Left kidney (tissue), 2 donors: ENCODE results near the gene C2CD4C. TPM values are rescaled to one million over a fixed set of nuclear protein-coding genes. Genes with fewer than 3 reads are reported as not detected.
"Not testable (repeated sequence)": the region's sequence is repeated elsewhere in the genome, so short reads cannot be mapped to it uniquely, and the experiment has no call there.

Source experiments
- DNase-seq: peaks from one replicate; pipeline ENCODE4 v3.0.0-alpha.2; 2013
- polyA plus RNA-seq: library from polyadenylated mRNA; unstranded; fragments of 120-200 nt; gene quantifications from one replicate; pipeline ENCODE4 v1.2.1, GENCODE V29; 2013; ENCODE audit not compliant: insufficient read length

The C2CD4C gene
- polyA plus RNA-seq, 1 donor, result 1.5 TPM

DNA sequence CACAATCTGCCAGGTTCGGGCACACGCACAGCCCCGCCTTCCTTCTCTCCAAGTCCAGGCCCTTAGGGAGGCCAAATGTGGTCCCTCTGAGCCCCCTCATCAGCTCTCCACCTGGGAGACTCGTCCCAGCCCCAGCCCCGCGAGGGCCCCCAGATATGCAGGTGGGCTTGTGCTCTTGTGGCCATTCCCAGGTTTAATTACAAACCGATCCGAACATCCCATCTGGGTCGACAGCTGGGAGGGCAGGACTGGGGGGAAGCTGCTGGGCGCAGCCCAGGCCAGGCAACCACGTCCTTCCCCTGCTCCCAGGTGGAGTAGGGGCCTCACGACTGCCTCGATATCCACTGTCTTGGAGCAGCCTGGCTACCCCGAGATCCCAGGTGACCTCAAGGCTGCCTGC lies 7.5 kb upstream of the C2CD4C start:
- DNase-seq, result no peak

DNA sequence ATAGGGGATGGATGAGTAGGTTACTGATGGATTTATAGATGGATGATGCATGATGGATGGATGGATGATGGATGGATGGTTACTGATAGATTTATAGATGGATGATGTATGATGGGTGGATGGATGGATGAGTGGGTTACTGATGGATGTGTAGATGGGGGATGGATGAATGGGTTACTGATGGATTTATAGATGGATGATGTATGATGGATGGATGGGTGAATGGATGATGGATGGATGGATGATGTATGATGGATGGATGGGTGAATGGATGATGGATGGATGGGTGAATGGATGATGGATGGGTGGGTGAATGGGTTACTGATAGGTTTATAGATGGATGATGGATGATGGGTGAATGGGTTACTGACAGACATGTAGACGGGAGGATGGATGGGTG lies 6.3 kb upstream of the C2CD4C start:
- no peak for DNase-seq

DNA sequence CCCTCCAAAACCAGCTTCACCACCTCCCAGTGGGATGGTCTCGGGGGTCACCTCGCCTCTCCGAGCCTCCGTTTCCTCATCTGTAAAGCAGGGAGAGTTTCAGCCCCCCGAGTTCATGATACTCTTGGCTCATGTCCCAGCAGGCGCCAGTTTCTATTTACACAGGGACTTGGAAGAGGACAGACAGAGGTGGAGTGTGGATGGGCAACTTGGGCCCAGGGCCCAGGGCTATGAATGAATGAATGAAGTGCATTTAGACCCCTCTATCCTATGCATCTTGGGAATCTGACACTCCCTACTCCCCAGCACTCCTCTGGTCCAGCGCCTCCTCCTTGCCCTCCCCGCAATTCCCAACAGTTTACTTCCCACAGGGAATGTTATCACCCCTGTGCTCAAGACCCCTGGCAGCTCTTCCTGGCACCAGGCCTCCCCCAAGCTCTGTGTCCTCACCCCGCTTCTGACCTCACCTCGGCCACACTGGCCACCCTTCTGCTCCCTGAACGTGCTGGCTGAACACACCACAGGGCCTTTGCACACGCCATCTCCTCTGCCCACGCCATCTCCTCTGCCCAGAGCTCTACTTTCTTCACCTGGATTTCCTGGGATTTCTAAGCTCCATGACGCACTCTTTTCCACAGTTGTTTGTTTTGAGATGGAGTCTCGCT lies 4.9 kb upstream of the C2CD4C start:
- no peak for DNase-seq

DNA sequence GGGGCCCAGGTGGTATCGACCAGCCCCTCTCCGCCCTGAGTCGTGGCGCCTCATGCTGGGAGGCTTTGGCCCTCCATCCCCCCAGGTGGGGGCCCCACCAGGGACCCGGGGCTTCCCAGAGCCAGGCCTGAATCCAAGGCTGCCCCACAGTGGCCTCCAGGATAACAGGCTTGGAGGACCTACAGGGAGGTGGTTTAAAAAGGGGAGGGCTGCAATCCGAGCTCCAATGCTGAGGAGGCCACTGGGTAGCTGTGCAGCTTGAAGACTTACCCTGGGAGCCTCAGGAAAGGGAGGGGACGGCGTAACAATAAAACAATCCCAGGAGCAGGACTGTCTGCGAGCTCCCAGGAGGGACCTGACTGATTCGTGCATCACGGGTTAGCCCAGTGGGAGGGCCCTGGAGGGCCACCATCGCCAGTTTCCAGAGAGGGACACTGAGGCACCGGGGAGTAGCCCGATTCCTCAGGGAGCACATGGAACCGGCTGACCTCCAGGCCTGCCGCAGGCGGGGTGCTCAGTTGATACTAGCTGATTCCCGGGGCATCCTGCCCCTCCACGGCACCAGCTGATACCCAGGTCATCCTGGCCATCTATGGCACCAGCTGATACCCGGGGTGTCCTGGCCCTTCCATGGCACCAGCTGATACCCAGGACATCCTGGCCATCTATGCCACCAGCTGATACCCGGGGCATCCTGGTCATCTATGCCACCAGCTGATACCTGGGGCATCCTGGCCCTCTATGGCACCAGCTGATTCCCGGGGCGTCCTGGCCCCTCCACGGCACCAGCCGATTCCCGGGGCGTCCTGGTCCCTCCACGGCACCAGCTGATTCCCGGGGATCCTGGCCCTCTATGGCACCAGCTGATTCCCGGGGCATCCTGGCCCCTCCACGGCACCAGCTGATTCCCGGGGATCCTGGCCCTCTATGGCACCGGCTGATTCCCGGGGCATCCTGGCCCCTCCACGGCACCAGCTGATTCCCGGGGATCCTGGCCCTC lies 3.7 kb upstream of the C2CD4C start:
- DNase-seq, result no peak

DNA sequence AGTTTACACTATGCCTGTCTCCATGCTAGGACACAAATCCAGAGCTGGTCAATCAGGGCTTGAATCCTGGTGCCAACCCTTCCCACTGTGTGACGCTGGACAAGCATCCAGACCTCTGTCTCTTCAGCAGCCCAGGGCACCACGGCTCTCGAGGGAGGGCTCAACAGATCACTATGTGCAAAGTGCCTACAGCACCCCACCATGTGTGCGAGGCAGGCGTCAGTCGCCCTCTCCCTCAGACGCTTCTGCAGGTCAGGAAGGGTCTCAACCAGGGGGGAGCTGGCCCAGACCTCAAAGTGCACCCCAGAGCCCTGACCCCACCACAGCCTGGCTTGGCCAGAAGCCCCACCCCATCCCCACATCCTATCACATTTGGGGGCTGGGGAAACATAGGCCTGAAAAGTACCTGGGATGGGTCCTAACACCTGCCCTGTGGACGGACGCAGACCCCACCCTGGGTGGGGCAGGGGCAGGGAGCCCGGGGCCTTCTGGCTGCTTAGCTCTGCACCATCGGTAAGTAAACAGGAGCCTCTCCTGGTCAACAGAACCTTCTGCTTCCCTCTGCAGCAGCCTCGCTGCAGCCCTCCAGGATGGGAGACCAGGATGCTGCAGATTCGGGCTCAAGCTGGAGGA lies 2.9 kb upstream of the C2CD4C start:
- no peak for DNase-seq

DNA sequence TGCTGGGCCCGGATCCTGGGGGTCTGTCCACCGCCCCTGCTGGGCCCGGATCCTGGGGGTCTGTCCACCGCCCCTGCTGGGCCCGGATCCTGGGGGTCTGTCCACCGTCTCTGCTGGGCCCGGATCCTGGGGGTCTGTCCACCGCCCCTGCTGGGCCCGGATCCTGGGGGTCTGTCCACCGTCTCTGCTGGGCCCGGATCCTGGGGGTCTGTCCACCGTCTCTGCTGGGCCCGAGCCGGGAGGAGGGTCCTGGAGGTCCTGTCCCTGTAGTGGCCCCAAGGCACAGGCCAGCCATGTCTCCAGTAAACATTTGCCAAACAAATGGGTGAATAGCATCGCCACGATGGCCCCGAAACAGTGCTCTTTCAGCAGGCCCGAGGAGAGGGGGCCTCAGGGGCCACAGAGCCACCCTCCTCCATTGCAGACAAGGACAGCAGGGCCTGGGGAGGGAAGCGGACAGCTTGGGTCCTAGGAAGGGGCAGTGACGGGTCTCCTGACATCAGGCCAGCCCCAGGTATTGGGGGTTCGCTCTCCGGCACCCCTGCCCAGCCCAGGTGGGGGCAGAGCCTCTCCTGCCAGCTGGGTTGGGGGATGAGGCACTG lies 2.3 kb upstream of the C2CD4C start:
- not testable (repeated sequence) for DNase-seq

DNA sequence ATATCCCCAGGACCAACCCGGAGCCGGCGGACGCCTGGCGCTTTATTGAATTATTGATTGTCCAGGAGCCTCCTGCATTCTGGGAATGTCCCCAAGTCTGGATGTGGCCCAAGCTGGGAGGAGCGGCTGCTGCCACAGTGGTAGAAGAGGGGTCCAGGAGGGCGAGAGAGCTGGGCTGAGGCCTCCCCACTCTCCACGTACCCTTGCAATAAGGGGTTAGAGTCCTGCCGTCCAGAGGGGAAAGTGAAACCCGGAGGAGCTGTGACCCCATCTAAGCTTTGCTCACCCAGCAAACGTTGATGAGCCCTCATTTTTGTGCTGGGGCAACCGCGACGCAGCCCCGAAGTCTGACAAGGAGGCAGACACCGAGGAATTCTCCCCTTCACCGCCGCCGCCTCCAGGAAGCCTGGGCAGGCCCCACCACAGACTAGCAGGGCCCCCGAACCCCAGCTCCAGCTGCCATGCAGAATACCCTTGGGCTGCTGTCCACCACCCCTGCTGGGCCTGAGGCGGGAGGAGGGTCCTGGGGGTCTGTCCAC lies 1.4 kb upstream of the C2CD4C start:
- no peak for DNase-seq

DNA sequence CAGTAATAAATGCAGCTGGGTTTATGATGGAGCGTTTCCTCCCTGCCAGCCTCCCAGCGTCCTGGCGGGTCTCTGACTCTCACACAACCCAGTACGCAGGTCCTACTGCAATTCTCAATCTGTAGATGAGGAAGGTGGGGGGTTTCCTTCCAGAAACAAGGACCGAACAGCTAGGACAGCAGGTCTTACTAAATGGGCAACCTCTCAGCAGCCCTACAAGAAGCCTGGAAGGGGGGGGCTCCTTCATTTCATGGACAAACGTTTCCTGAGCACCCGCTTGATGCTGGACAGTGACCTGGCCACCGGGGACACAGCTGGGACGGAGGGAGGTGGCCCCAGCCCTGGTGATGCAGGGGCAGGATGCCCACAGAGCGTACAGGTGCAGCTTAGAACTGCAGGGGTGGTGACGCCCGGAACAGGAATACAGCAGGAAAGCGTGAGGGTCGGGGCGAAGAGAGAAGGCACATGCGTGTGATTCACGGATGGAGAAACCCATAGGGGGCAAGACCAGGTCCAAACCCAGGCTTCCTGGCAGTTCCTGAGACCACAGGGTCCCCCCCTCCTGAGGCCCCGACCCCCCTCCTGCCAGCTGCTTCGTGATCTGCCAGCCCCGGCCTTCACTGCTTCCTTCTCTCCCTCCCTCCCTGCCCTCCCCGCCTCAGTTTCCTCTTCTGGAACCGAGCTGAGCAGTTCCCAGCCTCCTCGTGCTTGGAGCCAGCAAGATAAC lies 732 bp upstream of the C2CD4C start:
- DNase-seq, result no peak

DNA sequence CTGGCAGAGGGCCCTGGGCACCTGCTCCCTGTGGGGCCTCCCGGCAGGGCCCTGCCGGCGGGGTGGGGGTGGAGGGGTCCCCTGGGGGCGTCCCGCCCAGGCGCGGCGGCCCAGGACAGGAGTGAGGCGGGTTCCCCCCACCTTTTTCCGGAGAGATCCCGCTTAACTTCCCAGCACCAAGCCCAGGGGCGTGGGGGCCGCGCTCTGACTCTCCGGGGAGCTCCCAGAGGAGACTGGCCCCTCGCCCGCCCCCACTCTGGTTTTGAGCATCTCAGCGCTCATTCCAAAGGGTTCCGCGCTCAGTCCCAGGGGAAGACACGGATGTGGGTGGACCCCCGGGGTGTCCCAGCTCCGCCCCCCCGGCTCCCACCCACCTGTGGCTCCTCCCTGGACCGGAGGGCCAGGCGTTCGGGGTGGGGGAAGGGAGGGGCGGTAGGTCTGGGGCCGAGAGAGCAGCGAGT lies 476 bp downstream of the C2CD4C start:
- no peak for DNase-seq

DNA sequence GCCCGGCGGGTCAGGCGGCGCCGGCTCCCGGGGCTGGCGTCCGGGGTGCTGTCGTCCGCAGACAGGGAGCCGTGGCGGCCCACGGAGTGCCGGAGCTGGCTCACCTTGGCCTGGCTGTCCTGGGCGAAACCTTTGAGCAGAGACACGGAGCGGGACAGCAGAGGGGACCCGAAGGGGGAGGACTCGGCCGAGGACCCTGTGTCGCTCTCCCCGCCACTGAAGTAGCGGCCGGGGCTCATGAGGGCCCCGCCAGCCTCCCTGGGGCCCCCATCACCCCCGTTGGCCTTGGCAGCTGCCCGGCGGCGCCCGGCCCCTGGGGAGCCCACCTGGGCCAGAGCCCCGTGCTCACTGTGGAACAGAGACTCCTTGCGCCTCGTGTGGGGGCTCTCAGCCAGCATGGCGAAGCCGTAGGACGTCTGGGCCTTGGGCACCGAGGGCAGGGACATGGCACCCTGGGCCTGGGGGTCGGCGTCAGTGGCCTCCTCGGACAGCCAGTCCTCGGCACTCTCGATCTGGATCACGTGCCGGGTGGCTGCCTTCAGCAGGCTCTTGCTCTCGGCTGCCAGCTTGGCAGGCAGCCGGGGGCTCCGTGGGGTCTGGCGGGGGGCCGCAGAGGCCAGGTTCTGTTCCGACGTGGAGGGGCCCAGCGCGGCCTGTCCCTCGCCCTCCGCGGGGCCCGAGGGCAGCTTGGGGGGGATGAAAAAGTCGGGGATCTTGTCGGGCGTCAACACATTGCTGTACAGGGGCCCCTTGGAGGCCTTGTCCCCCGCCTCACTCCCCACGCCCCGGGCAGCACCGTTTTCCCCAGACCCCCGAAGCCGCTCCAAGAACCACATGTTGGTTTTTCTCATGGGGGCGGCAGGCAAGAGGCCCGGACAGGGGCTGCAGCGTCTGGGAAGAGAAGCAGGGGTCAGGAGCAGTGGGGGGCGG lies 1.2 kb downstream of the C2CD4C start:
- DNase-seq, result no peak

DNA sequence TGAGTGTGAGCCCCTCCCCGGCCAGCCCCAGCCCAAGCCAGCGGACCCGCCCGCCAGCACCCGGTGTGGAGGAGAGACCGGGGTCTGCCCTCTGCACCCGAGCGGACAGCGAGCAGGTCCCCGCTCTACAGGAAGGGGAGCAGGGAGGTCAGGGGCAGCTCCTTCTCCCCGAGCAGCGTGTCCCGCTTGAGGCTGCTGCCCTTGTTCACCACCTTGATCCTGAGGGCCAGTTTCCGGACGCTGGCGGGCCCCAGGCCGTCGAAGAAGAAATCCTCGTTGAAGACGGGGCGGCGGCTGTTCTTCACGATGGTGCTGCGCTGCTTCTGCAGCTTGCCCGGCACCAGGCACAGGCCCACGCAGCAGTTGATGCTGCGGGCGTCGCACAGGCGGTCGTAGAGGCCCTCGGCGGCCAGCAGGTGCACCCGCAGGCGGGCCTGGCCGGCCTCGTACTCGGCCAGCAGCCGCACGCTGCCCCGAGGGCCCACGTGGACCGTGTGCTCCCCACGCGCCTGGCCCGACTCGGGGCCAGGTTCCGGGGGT lies 1.9 kb downstream of the C2CD4C start:
- no peak for DNase-seq

DNA sequence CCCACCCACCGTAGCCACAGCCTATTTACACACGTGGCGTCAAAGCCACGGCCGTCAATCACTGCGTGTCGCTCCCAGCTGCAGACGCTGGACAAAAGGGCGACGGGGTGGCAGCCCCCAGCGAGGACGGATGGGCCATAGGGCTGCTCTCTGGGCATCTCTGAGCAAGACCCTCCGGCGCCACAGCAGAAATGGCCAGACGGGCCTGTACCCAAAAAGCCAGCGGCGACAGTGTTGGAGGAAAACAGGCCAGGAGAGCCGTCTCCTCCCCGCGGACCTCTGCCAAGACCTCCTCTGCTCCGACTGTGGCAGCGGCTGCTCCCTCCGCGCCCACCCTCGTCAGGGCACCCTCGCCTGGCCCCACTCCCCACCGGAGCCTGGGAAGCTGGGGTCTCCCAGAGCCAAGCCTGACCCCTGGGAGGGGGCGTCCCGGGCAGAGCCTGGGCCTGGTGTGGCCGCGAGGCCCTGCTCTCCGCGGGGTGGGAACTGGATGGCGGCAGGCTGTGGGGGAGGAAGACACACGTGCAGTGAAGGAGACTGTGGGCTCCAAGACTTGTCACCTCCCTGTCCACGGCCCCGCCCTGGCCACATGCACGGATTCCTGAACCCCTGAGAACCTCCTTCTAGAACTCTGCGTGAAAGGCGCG lies 2.7 kb downstream of the C2CD4C start:
- DNase-seq, result no peak

DNA sequence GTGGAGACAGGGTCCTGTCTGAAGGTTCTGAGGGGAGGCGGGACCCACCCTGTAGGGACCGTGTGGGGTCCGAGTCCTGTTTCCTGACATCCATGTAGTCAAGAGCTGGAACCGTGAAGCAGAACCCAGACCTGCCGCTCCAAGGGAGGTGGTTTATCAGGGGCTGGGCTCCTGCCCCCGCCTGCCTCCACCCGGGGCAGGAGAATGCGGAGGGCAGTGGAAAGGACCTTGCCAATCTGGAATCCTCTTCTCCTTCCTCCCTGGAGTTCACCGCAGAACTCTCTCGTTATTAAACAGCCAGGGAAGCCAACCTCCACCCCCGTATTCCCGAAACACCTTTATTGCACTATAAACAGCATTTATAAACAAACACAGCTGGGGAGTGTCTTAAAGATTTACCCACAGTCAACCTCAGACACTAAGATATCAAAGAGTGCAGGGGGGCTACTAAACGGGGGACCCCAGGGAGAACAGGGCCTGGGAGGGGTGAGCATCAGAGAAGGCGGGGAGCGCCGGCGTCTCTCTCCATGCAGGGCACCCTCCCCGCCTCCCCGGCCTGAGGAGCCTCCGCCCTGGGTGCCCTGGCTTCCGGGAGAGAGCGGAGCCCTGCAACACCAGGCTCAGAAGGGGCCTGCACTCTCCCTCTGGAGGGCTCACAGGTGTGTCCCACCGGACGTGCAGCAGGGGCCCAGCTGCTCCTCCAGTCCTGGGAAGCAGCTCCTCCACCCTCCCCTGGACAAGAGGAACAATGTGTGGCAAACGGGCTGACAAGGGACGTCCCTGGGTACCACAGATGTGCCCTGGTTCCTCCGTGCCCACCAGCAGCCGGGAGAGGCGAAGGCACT lies 3.6 kb downstream of the C2CD4C start:
- no peak for DNase-seq

DNA sequence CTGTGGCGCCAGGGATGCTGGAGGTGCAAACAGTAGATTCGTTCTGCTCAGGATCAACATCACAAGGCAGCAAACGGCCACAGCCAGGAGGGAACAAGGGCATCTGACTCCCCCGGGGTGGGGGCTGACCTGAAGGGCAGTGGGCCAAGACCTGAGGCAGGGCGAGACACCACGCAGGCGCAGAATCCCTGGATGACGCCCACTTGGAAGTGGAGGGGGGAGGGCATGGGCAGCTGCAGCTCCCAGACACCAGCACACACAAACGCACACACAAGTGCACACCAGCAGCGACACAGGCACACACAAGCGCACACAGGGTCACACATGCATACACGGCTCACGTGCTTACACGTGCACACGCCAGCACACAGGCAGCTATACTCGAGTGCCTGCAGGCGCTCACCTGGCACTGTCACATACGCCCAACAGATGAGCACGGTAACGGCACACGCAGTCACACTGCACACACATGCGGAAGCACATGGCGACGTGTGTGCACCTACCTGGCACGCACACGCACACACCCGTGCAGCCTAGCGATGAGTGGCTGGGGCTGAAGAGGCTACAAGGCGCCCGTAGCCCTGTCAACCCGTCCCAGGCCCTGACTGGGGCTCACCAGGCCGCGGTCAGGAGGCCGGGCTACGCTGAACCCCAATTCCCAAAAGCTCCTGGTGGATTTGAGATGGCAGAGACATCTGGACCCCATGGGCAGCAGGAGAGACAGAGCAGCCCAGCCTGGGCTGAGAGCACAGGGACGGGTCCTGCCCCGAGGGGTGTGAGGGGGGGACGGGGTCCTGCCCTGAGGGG lies 5.5 kb downstream of the C2CD4C start:
- DNase-seq, result no peak

DNA sequence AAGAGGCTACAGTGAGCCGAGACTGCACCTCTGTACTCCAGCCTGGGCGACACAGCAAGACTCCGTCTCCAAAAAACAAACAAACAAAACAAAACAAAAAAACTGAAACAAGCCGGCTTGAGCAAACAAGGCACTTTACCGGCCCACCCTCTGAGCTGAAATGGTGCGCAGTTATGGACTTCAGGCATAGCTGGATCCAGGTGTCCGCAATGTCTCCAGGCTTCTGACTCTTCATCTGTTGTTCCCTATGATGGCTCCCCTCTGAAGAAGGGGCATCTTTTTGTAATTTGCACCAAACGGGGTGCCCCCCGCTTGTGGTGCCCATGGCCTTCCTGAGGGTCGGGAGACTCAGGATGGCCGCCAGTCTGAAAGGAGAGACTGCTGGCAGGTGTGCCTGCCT lies 6.2 kb downstream of the C2CD4C start:
- no peak for DNase-seq

DNA sequence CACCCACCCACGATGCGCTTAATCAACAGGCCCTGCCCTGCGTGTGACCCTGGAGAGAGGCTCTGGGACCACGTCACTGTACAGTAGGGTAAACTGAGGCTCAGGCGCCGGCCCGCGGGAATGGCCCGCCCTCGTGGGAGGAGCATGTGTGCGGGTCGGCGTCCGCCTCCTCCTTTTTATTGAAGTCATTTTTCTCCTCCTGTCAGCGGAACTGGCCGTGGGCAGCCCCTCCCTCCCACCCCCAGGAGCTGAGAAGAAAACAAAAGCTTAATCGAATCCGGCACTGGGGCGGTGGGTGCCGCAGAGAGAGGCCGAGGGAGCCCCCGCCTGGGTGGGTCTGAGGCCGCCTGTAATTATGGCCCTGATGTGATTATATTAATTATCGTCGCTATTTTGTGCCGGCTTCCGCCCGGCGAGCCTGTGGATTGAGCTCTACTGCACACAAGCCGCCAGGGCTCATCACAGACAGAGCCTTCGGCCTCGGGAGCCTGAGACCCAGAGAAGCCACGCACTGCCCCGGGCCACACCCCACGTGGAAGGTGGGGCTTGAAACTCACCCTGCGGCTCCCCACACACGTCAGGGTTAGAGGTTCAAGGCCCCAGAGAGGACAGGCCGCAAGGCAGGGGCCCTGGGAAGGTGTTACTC lies 7.0 kb downstream of the C2CD4C start:
- no peak for DNase-seq
